Bronchial epithelial cell (primary cell): ENCODE data around the gene FST. TPM values are rescaled to one million over a fixed set of nuclear protein-coding genes. Genes with fewer than 3 reads are reported as not detected.

ENCODE experiments used
- DNase-seq: peaks from one replicate; pipeline ENCODE4 v3.0.0-alpha.2; 2010; ENCODE audit warnings: low read depth
- FAIRE-seq: peaks from 2 replicates; lab custom pipeline; 2011; peaks lifted over from hg19 to GRCh38; lab: Jason Lieb, UNC
- H3K27me3 ChIP-seq: 2 replicates; pipeline ENCODE4 v1.5.1; 2011; ENCODE audit warnings: low read length; ENCODE audit not compliant: control insufficient read depth, insufficient read depth
- H3K36me3 ChIP-seq: 2 replicates; pipeline ENCODE4 v1.5.1; 2011; ENCODE audit warnings: low read length; ENCODE audit not compliant: control insufficient read depth, insufficient read depth
- H3K4me3 ChIP-seq: 2 replicates; pipeline ENCODE4 v1.5.1; 2011; ENCODE audit warnings: mild to moderate bottlenecking, low read depth, low read length, control low read depth
- total RNA-seq: library from RNA; depleted of rRNA; stranded (reverse); fragments of >200 nt; gene quantifications from 2 replicates; pipeline ENCODE4 v1.2.1, GENCODE V29; 2014
- TF ChIP-seq, protein P1 (sequence below): IDR thresholded peaks from 2 replicates; pipeline ENCODE4 v1.5.1; 2011; ENCODE audit warnings: mild to moderate bottlenecking, moderate library complexity, low read length, control low read depth, inconsistent platforms; ENCODE audit not compliant: insufficient read depth, severe bottlenecking

Gene FST, protein sequence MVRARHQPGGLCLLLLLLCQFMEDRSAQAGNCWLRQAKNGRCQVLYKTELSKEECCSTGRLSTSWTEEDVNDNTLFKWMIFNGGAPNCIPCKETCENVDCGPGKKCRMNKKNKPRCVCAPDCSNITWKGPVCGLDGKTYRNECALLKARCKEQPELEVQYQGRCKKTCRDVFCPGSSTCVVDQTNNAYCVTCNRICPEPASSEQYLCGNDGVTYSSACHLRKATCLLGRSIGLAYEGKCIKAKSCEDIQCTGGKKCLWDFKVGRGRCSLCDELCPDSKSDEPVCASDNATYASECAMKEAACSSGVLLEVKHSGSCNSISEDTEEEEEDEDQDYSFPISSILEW
- 12.8 and 85.0 TPM in 2 replicates for total RNA-seq

DNA sequence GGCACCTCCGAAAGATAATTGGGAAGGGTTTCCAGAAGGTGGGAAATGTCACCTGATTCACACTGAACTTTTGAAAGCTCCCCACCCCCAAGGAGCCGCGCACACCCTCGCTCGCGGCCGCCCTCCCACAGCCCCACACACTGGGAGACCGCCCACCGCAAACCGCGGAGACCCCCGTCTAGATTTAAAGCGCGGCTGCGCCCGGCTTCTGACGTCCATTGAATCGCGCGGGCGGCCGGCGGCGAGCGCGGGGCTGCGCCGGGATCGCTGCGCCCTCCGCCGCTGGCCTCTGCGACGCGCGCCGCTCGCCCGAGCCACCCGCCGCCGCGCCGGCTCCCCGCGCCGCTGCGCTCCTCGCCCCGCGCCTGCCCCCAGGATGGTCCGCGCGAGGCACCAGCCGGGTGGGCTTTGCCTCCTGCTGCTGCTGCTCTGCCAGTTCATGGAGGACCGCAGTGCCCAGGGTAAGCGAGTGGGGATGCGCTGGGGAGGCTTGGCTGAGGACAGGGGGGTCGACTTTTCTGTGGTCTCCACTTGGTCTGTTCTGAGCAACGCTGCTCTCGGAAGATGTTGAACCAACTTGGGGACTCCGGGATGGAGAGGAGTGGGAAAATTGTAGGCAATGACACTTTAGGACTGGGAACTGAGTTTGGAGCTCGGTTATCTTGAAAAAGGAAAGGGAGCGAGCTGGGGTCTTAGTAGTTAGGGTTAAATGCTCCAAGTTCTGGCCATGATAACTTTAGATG, at the start of gene FST:
FST (plus strand) TSS at position 214 of the 743 bp plus-strand sequence; CDS start at position 377, 163 bp downstream.
- TF ChIP-seq, protein P1, sequence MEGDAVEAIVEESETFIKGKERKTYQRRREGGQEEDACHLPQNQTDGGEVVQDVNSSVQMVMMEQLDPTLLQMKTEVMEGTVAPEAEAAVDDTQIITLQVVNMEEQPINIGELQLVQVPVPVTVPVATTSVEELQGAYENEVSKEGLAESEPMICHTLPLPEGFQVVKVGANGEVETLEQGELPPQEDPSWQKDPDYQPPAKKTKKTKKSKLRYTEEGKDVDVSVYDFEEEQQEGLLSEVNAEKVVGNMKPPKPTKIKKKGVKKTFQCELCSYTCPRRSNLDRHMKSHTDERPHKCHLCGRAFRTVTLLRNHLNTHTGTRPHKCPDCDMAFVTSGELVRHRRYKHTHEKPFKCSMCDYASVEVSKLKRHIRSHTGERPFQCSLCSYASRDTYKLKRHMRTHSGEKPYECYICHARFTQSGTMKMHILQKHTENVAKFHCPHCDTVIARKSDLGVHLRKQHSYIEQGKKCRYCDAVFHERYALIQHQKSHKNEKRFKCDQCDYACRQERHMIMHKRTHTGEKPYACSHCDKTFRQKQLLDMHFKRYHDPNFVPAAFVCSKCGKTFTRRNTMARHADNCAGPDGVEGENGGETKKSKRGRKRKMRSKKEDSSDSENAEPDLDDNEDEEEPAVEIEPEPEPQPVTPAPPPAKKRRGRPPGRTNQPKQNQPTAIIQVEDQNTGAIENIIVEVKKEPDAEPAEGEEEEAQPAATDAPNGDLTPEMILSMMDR: no peak
- H3K4me3 ChIP-seq: peak within 1 kb of the TSS; percentile 55
- DNase-seq (no peak), FAIRE-seq (no peak)
- peaks cover 3% of the 10 kb centered on the region for H3K36me3 ChIP-seq
- no peaks in the 10 kb centered on the region for H3K27me3 ChIP-seq

DNA sequence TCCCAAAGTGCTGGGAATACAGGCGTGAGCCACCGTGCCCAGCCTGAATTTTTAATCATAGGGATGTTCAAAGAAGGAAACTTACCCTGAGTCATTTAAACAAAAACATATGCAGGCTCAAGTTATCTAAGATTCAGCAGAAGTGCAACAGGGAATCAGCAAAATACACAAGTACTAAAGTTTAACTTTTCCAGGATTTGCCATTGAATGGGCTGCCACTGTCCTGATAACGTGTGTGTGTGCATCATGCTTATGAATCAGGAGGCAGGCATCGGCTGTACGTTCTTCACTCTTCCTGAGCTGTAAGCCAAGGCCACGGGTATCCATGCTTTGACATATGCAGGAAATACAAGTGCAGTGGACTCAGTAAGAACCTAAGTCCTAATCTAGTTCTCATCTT, 48.8 kb upstream of the FST start:
- H3K36me3 ChIP-seq: no peaks in the 10 kb centered on the region
- DNase-seq: no peak
- no peak overlapping the region for H3K4me3 ChIP-seq
- no peaks in the 10 kb centered on the region for H3K27me3 ChIP-seq
- TF ChIP-seq, protein P1: no peak
- no peak for FAIRE-seq

GRCh38 chr5:53433026-53433425, 47.4 kb upstream of the FST start:
- H3K27me3 ChIP-seq: no peaks in the 10 kb centered on the region
- TF ChIP-seq, protein P1: no peak
- no peak for FAIRE-seq
- no peak for DNase-seq
- no peak overlapping the region for H3K4me3 ChIP-seq
- no peaks in the 10 kb centered on the region for H3K36me3 ChIP-seq

DNA sequence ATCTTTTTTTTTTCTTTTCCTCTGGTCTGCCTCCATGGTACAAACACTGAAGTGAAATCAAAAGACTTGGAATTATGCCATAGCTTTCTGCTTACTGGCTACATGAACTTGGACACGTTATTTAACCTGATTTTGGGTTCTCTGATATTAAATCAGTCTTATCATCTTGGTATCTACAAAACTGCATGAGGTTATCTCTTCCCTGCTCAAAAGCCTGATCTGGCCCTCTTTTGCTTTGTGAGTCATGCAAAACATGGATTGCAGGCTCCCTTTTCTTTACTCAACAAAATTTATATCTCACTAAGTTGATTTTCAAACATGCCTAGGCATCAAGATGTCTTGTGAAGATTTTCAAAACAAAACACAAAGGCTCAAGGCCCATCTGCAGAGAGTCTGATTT, 45.9 kb upstream of the FST start:
- FAIRE-seq: no peak
- Histone ChIP-seq H3K27me3 (no peaks in the 10 kb centered on the region), H3K4me3 (no peak overlapping the region), H3K36me3 (no peaks in the 10 kb centered on the region)
- no peak for DNase-seq
- TF ChIP-seq, protein P1: no peak

DNA sequence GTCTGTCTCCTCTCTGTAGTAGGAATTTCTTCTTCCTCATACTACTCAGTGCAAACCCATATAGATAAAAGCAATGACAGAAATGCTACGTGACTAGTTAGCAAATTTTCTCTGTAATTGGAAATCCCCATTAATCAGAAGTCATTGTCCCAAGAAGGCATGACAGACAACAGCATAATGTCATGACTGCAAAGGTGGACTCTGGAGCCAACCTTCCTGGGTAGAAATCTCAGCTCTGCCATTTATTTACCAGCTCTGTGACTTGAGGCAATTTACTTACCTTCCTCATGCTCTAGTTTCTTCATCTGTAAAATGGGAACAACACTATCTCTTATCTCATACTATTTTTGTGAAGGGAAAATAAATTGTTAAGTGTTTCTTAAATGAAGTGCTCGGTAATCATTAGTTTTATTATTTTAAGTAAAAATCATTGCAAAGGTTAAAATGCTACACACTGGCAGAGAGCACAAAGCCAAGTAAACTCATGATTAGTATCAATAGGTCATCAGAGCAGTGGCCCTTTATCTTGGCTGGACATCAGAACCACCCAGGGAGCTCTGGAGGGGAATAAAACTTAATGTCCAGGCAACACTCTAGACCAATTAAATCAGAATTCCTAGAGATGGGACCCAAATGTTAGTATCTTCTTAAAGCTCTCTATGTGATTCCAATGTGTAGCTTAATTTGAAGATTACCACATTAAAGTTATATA, 43.8 kb upstream of the FST start:
- no peak for FAIRE-seq
- Histone ChIP-seq H3K36me3 (no peaks in the 10 kb centered on the region), H3K27me3 (no peaks in the 10 kb centered on the region), H3K4me3 (no peak overlapping the region)
- TF ChIP-seq, protein P1: no peak
- no peak for DNase-seq
